CD14-positive monocyte (primary cell): ENCODE results near the gene RPS4Y1. TPM values are rescaled to one million over a fixed set of nuclear protein-coding genes. Genes with fewer than 3 reads are reported as not detected.
A peak's percentile ranks its signal among the peaks of the same experiment; 100 is the strongest.

Experiments used
- DNase-seq, 3 donors: peaks; one replicate each; pipeline ENCODE4 v3.0.0-alpha.2; 2011 to 2022
- H2AFZ ChIP-seq: 2 replicates; pipeline ENCODE4 v1.6.0; 2012; ENCODE audit warnings: mild to moderate bottlenecking, low read depth, low read length, inconsistent platforms; ENCODE audit not compliant: insufficient read depth, poor library complexity, severe bottlenecking
- H3K27ac ChIP-seq, 2 donors: 1 replicate in 1 of 2; 2 replicates in 1 of 2; pipeline ENCODE4 v1.5.1; 2012 to 2013; ENCODE audit warnings: low read length in 2 of 2, control low read depth in 1 of 2, inconsistent platforms in 1 of 2, low read depth in 1 of 2, mild to moderate bottlenecking in 1 of 2
- H3K27me3 ChIP-seq, 2 donors: one replicate each; pipeline versions ENCODE4 v1.6.0 to v1.6.1; 2011 to 2013; ENCODE audit warnings: low read length in 2 of 2; ENCODE audit not compliant: control insufficient read depth in 2 of 2, insufficient read depth in 2 of 2
- H3K36me3 ChIP-seq, 2 donors: replicated peaks in 1 of 2; 1 replicate in 1 of 2; 2 replicates in 1 of 2; pipeline versions ENCODE4 v1.5.1 to v1.6.1; 2012 to 2013; ENCODE audit warnings: low read length in 2 of 2, control low read depth in 1 of 2, inconsistent platforms in 1 of 2, mild to moderate bottlenecking in 1 of 2; ENCODE audit not compliant: insufficient read depth in 2 of 2, control insufficient read depth in 1 of 2
- H3K4me1 ChIP-seq, 2 donors: 1 replicate in 1 of 2; 2 replicates in 1 of 2; pipeline versions ENCODE4 v1.5.1 to v1.6.1; 2012 to 2013; ENCODE audit warnings: low read length in 2 of 2, control low read depth in 1 of 2, inconsistent platforms in 1 of 2, mild to moderate bottlenecking in 1 of 2, moderate library complexity in 1 of 2; ENCODE audit not compliant: insufficient read depth in 2 of 2, control insufficient read depth in 1 of 2
- H3K4me2 ChIP-seq: replicated peaks from 2 replicates; pipeline ENCODE3; 2012; ENCODE audit warnings: low read length, moderate library complexity, mild to moderate bottlenecking; ENCODE audit not compliant: poor library complexity, severe bottlenecking; ENCODE audit errors: extremely low read depth
- H3K4me3 ChIP-seq, 3 experiments: fragments of 200-600 bp in 1 of 3; sonication (generic) in 1 of 3; replicated peaks in 1 of 3; 1 replicate in 2 of 3; 2 replicates in 1 of 3; pipeline ENCODE4 v1.5.1; 2011 to 2013; ENCODE audit warnings: low read length in 3 of 3, mild to moderate bottlenecking in 3 of 3, control low read depth in 2 of 3, low read depth in 2 of 3, inconsistent platforms in 1 of 3, moderate library complexity in 1 of 3
- H3K79me2 ChIP-seq: 2 replicates; pipeline ENCODE4 v1.6.0; 2012; ENCODE audit warnings: mild to moderate bottlenecking, control low read depth, inconsistent platforms, low read length, moderate library complexity; ENCODE audit not compliant: insufficient read depth
- H3K9ac ChIP-seq: 2 replicates; pipeline ENCODE4 v1.6.0; 2017; ENCODE audit warnings: low read length, mild to moderate bottlenecking; ENCODE audit not compliant: insufficient read depth, poor library complexity, severe bottlenecking
- H3K9me3 ChIP-seq, 2 donors: replicated peaks in 1 of 2; 1 replicate in 1 of 2; 2 replicates in 1 of 2; pipeline versions ENCODE4 v1.5.1 to v1.6.1; 2012 to 2013; ENCODE audit warnings: low read length in 2 of 2, control low read depth in 1 of 2; ENCODE audit not compliant: control insufficient read depth in 1 of 2, insufficient read depth in 1 of 2
- H4K20me1 ChIP-seq: 2 replicates; pipeline ENCODE4 v1.6.0; 2012; ENCODE audit warnings: mild to moderate bottlenecking, low read length, control low read depth, moderate library complexity; ENCODE audit not compliant: insufficient read depth
- H3K27ac Mint-ChIP-seq, 7 donors: one replicate each; pipeline ENCODE4 v1.8.0; 2020; ENCODE audit warnings: mild to moderate bottlenecking in 7 of 7, mixed read lengths in 7 of 7, moderate library complexity in 6 of 7, inconsistent platforms in 2 of 7
- H3K27me3 Mint-ChIP-seq, 3 donors: one replicate each; pipeline ENCODE4 v1.8.0; 2021 to 2022; ENCODE audit warnings: low read depth in 3 of 3, mild to moderate bottlenecking in 3 of 3, mixed read lengths in 3 of 3, moderate library complexity in 3 of 3, inconsistent platforms in 1 of 3
- H3K36me3 Mint-ChIP-seq, 2 donors: one replicate each; pipeline ENCODE4 v1.8.0; 2020; ENCODE audit warnings: mixed read lengths in 2 of 2, inconsistent platforms in 1 of 2, mild to moderate bottlenecking in 1 of 2
- H3K4me1 Mint-ChIP-seq: one replicate; pipeline ENCODE4 v1.8.0; 2020; ENCODE audit warnings: mild to moderate bottlenecking, mixed read lengths
- H3K4me3 Mint-ChIP-seq, 2 donors: one replicate each; pipeline ENCODE4 v1.8.0; 2020; ENCODE audit warnings: mild to moderate bottlenecking in 2 of 2, mixed read lengths in 2 of 2, moderate library complexity in 1 of 2
- H3K9me3 Mint-ChIP-seq, 7 donors: one replicate each; pipeline ENCODE4 v1.8.0; 2020 to 2022; ENCODE audit warnings: mixed read lengths in 7 of 7, mild to moderate bottlenecking in 6 of 7, moderate library complexity in 6 of 7, inconsistent platforms in 2 of 7
- CTCF ChIP-seq: fragments of 200-600 bp; IDR thresholded peaks from one replicate; pipeline ENCODE4 v1.8.0; 2022; ENCODE audit warnings: antibody characterized with exemption, mild to moderate bottlenecking
- WGBS: methylation state at CpG from one replicate; pipeline ENCODE4 v1.1.5; 2013; ENCODE audit warnings: missing lambda C conversion rate; ENCODE audit not compliant: insufficient coverage; 5-methylcytosine and 5-hydroxymethylcytosine counted together
- intact Hi-C, 2 donors: fragments of 100-400 bp; cut with micrococcal nuclease; formaldehyde crosslinking; loops; one replicate each; pipeline versions ENCODE4 v1.15.0 to v1.15.1; 2023
- polyA plus RNA-seq, 3 donors: library from polyadenylated mRNA; depleted of rRNA in 1 of 3; unstranded in 2 of 3; stranded (reverse) in 1 of 3; fragments of 300-500 nt in 2 of 3; fragments of >200 nt in 1 of 3; fragmentation: Illumina TruSeq in 2 of 3; gene quantifications; 1 replicate in 2 of 3; 2 replicates in 1 of 3; pipeline ENCODE4 v1.2.3, GENCODE V29; 2012 to 2021

RPS4Y1 gene
- polyA plus RNA-seq, 3 donors, result not detected

DNA sequence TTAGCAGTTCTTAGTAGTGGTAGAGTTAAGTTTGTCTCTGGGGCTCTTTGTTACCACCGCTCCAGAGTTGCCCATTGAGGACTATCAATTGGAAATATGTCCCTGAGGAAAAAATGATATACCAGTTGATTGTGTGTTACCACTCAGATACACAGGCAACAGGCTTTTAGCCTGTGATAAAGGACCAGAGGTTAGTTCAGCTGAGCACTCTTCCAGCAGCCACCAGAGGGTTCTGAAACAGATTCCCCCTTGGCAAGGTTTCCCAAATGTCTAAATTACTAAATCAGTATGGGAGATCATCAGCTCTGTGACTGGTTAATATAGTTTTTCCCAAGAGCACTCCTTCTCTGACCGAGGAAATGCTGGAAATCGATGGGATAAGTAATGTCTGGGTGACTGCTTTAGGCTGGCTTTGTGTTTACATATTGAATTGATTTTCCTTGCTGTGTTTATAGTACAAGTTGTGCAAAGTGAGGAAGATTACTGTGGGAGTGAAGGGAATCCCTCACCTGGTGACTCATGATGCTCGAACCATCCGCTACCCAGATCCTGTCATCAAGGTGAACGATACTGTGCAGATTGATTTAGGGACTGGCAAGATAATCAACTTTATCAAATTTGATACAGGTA, 12.9 kb downstream of the RPS4Y1 start:
- H3K27me3 Mint-ChIP-seq, result peaks cover 0 to 2% (median 0%) of the 10 kb centered on the region in 3 donors
- Histone ChIP-seq H2AFZ (no peak overlapping the region), H3K4me2 (no peak overlapping the region), H3K4me1 (no peaks in the 10 kb centered on the region), H3K9me3 (no peaks in the 10 kb centered on the region), H3K4me3 (no peak overlapping the region), H3K36me3 (peaks cover 0 to 56% of the 10 kb centered on the region in 2 donors), H3K27me3 (no peaks in the 10 kb centered on the region), H4K20me1 (no peaks in the 10 kb centered on the region), H3K9ac (no peak overlapping the region), H3K79me2 (no peaks in the 10 kb centered on the region), H3K27ac (no peak overlapping the region)
- WGBS, result no CpG with 5 or more reads among the region's 6 CpGs
- H3K4me3 Mint-ChIP-seq, result no peak overlapping the region
- H3K36me3 Mint-ChIP-seq, result peaks cover 0 to 85% of the 10 kb centered on the region in 2 donors
- TF ChIP-seq CTCF, result no peak
- intact Hi-C loops, result loop anchor here (10.0 kb wide), 1 partner anchor 81 kb away; the partner anchor contains the start of gene ZFY (in 2 of the 2)
- H3K9me3 Mint-ChIP-seq, result no peaks in the 10 kb centered on the region
- H3K27ac Mint-ChIP-seq, result peak overlapping the region in 1 of 7 donors; percentile 28
- no peak for DNase-seq
- H3K4me1 Mint-ChIP-seq, result peaks cover 8% of the 10 kb centered on the region

DNA sequence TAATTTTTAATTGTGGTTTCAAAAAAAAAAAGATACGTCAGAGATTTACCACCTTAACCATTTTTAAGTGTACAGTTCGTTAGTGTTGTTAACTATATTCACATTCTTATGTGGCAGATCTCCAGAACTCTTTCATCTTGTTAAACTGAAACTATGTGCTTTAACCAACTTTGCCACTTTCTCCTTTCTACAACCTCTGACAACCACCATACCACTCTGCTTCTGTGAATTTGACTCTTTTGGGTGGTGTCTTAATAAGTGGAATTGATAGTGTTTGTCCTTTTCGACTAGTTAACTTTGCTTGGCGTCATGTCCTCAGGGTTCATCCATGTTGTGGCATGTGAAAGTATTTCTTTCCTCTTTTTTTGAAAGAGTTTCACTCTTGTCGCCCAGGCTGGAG, 15.7 kb downstream of the RPS4Y1 start:
- Histone ChIP-seq H3K27me3 (no peaks in the 10 kb centered on the region), H3K36me3 (peaks cover 0 to 50% of the 10 kb centered on the region in 2 donors), H3K4me2 (no peak overlapping the region), H3K9me3 (no peaks in the 10 kb centered on the region), H3K4me1 (no peaks in the 10 kb centered on the region), H3K4me3 (no peak overlapping the region), H3K9ac (no peak overlapping the region), H3K27ac (no peak overlapping the region), H2AFZ (no peak overlapping the region), H4K20me1 (no peaks in the 10 kb centered on the region), H3K79me2 (no peaks in the 10 kb centered on the region)
- DNase-seq, result no peak
- no CpG with 5 or more reads among the region's 5 CpGs for WGBS
- H3K4me1 Mint-ChIP-seq, result peaks cover 6% of the 10 kb centered on the region
- peaks cover 0 to 86% of the 10 kb centered on the region in 2 donors for H3K36me3 Mint-ChIP-seq
- no peak overlapping the region for H3K4me3 Mint-ChIP-seq
- TF ChIP-seq CTCF, result no peak
- peak overlapping the region in 1 of 7 donors; percentile 18 for H3K27ac Mint-ChIP-seq
- H3K9me3 Mint-ChIP-seq, result no peaks in the 10 kb centered on the region
- intact Hi-C loops, result loop anchor here (10.0 kb wide), 1 partner anchor 78 kb away; the partner anchor contains the start of gene ZFY (in 2 of the 2)
- no peaks in the 10 kb centered on the region for H3K27me3 Mint-ChIP-seq
